GM12892 (cell line): ENCODE results near the gene URB2.

Experiments
- POLR2A ChIP-seq: IDR thresholded peaks from 2 replicates; pipeline ENCODE4 v1.6.1; 2011; ENCODE audit warnings: low read depth, low read length, control low read depth
- POLR2AphosphoS5 ChIP-seq: IDR thresholded peaks from 2 replicates; pipeline ENCODE4 v1.6.1; 2011; ENCODE audit warnings: low read depth, low read length, control low read depth
- TAF1 ChIP-seq: IDR thresholded peaks from 2 replicates; pipeline ENCODE4 v1.6.1; 2011; ENCODE audit warnings: low read depth, mild to moderate bottlenecking, control low read depth, low read length, borderline replicate concordance

- TF ChIP-seq POLR2AphosphoS5, result no peak
- no peak for TF ChIP-seq POLR2A
- TF ChIP-seq TAF1, result no peak
Measured at GRCh38 chr1:229666585-229666984, 40.5 kb downstream of the URB2 start.
